Mucosa of rectum (tissue), 2 donors: ENCODE measurements around the gene ANO5.

Experiments used
- H3K27ac ChIP-seq, 2 donors: one replicate each; pipeline ENCODE4 v1.7.0; 2013; ENCODE audit warnings: inconsistent platforms in 2 of 2, low read depth in 2 of 2, low read length in 2 of 2
- H3K27me3 ChIP-seq, 2 donors: one replicate each; pipeline ENCODE4 v1.7.0; 2013; ENCODE audit warnings: low read length in 2 of 2; ENCODE audit not compliant: control insufficient read depth in 2 of 2, insufficient read depth in 2 of 2
- H3K36me3 ChIP-seq, 2 donors: one replicate each; pipeline ENCODE4 v1.7.0; 2013; ENCODE audit warnings: low read length in 2 of 2; ENCODE audit not compliant: control insufficient read depth in 2 of 2, insufficient read depth in 2 of 2
- H3K4me1 ChIP-seq, 2 donors: one replicate each; pipeline ENCODE4 v1.7.0; 2013; ENCODE audit warnings: low read length in 2 of 2, mild to moderate bottlenecking in 1 of 2; ENCODE audit not compliant: control insufficient read depth in 2 of 2, insufficient read depth in 2 of 2
- H3K4me3 ChIP-seq, 2 donors: one replicate each; pipeline ENCODE4 v1.7.0; 2013; ENCODE audit warnings: low read length in 2 of 2
- H3K9ac ChIP-seq, 2 donors: one replicate each; pipeline ENCODE4 v1.7.0; 2013; ENCODE audit warnings: low read length in 2 of 2, low read depth in 1 of 2, mild to moderate bottlenecking in 1 of 2
- H3K9me3 ChIP-seq, 2 donors: one replicate each; pipeline ENCODE4 v1.7.0; 2013; ENCODE audit warnings: low read length in 2 of 2; ENCODE audit not compliant: control insufficient read depth in 2 of 2
- donor health status: healthy.
- donor health status: Normal muscosa, but diverticular disease.

The ANO5 gene

DNA sequence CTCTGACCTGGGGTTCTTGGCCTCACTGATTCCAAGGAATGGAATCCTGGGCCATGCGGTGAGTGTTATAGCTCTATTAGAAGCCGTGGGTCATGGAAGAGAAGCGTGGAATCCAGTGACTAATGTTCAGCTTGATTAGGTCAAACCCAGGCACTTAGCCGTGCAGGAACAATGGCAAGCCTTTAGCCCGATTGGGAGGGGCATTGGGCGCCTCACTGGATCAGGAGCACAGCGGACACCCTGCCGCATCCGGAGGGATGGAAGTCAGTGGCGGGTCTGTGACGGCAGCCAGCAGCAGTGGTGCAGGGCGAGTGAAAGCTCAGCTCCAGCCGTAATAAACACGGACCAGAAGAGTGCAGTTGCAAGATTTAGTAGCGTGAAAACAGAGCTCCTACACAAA lies 124.8 kb downstream of the ANO5 start:
- Histone ChIP-seq H3K4me3 (no peak overlapping the region), H3K9me3 (no peaks in the 10 kb centered on the region), H3K27ac (no peak overlapping the region), H3K9ac (no peak overlapping the region), H3K36me3 (no peaks in the 10 kb centered on the region), H3K4me1 (no peaks in the 10 kb centered on the region), H3K27me3 (no peaks in the 10 kb centered on the region)

DNA sequence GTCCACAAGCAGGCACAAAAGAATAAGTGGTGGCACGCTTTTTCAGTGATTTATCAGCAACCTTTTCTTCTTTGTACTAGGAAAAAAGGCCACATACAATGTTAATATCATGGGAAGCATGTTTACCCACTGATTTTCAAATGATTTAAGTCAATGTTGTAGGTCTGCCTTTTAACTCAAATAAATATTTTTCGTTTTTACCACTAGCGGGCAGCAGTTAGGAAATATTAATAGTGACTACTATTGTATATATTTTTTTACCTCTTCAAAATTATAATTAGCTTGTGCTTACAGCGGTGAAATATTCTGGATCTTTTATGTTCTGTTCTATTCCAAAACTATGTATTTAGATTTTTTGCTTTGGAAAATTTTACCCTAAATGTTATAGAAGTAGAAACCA lies 138.9 kb downstream of the ANO5 start:
- no peak overlapping the region for H3K9ac ChIP-seq
- H3K9me3 ChIP-seq = no peaks in the 10 kb centered on the region
- H3K27me3 ChIP-seq = no peaks in the 10 kb centered on the region
- H3K27ac ChIP-seq = no peak overlapping the region
- H3K4me1 ChIP-seq = no peaks in the 10 kb centered on the region
- H3K4me3 ChIP-seq = no peak overlapping the region
- no peaks in the 10 kb centered on the region for H3K36me3 ChIP-seq
